ENCODE results near the gene SLCO2B1.

The SLCO2B1 gene

DNA sequence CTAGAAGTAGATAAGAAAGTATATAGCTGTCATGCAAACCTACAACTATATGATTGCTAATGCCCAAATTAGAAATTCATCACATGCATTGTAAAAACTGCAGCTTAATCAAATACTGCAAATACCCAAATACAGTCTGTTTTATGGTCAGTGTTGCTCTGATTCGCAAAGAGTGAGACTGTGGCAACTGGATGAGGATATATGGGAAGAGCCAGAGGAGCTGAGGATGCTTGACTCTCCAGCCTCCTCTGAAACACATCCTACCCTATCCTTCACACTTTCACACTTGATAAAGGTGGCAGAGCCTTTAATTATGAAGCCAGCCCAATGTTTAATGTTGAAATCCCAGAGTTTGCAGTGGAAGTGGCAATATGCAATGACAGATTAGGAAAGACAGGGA, 32.3 kb upstream of the SLCO2B1 start:
- H3K27me3 ChIP-seq = no peaks in the 10 kb centered on the region
- H4K20me1 ChIP-seq = no peaks in the 10 kb centered on the region
- no peak overlapping the region for H3K27ac ChIP-seq
- no peaks in the 10 kb centered on the region for H3K4me1 ChIP-seq
- H3K36me3 ChIP-seq = no peaks in the 10 kb centered on the region
- no peak for TF ChIP-seq Cebpa-rat (IDR thresholded peaks at IDR 0.05)
- H3K4me3 ChIP-seq = no peak overlapping the region
- no peak overlapping the region for H3K4me2 ChIP-seq
- peaks cover 36 to 53% (median 42%) of the 10 kb centered on the region in 11 experiments for H3K9me3 ChIP-seq (replicated peaks in 1 of 11)
- H3K9ac ChIP-seq = no peak overlapping the region

DNA sequence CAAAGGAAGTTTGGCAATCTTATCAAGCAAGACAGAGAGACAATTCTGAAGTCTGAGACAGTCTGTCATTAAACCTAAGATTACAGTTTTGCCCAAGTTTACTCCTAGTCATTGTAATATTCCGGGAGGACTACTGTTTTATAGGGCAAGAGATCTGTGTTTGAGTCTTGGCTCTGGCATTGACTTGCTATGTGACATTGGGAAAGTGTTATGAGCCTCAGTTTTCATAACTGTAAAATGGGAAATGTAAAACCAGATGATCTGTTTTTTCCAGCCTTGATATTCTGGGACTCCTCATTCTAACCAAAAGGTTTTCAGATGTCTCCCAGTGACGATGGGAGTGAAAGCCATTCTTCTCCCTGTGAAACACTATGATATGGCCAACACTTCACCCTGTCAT, 24.3 kb upstream of the SLCO2B1 start:
- Histone ChIP-seq H3K9ac (no peak overlapping the region), H3K27ac (no peak overlapping the region), H4K20me1 (no peaks in the 10 kb centered on the region), H3K4me3 (no peak overlapping the region), H3K36me3 (no peaks in the 10 kb centered on the region), H3K4me1 (no peaks in the 10 kb centered on the region), H3K9me3 (replicated peaks in 1 of 11) (peaks cover 10 to 19% (median 16%) of the 10 kb centered on the region in 11 experiments; a peak in 21 of 22 replicates), H3K27me3 (no peaks in the 10 kb centered on the region), H3K4me2 (no peak overlapping the region)
- TF ChIP-seq Cebpa-rat (IDR thresholded peaks at IDR 0.05) = no peak

- TF ChIP-seq Cebpa-rat (IDR thresholded peaks at IDR 0.05) = no peak
- no peaks in the 10 kb centered on the region for H3K27me3 ChIP-seq
- no peaks in the 10 kb centered on the region for H3K4me1 ChIP-seq
- H4K20me1 ChIP-seq = no peaks in the 10 kb centered on the region
- H3K27ac ChIP-seq = no peak overlapping the region
- no peaks in the 10 kb centered on the region for H3K36me3 ChIP-seq
- no peak overlapping the region for H3K9ac ChIP-seq
- no peak overlapping the region for H3K4me2 ChIP-seq
- peaks cover 10 to 19% (median 16%) of the 10 kb centered on the region in 11 experiments; a peak in 21 of 22 replicates for H3K9me3 ChIP-seq (replicated peaks in 1 of 11)
- no peak overlapping the region for H3K4me3 ChIP-seq
Measured at GRCh38 chr11:75132080-75132479, 18.8 kb upstream of the SLCO2B1 start.

GRCh38 chr11:75133976-75134375, 16.9 kb upstream of the SLCO2B1 start:
- no peaks in the 10 kb centered on the region for H4K20me1 ChIP-seq
- no peaks in the 10 kb centered on the region for H3K36me3 ChIP-seq
- no peak overlapping the region for H3K27ac ChIP-seq
- no peaks in the 10 kb centered on the region for H3K27me3 ChIP-seq
- TF ChIP-seq Cebpa-rat (IDR thresholded peaks at IDR 0.05) = no peak
- no peak overlapping the region for H3K4me2 ChIP-seq
- H3K4me1 ChIP-seq = no peaks in the 10 kb centered on the region
- H3K9ac ChIP-seq = no peak overlapping the region
- peaks cover 4 to 9% (median 7%) of the 10 kb centered on the region in 11 experiments; a peak in 19 of 22 replicates for H3K9me3 ChIP-seq (replicated peaks in 1 of 11)
- H3K4me3 ChIP-seq = no peak overlapping the region

GRCh38 chr11:75135021-75135650, 15.8 kb upstream of the SLCO2B1 start:
- no peak overlapping the region for H3K4me2 ChIP-seq
- H3K27ac ChIP-seq = no peak overlapping the region
- no peak overlapping the region for H3K9ac ChIP-seq
- no peak for TF ChIP-seq Cebpa-rat (IDR thresholded peaks at IDR 0.05)
- no peaks in the 10 kb centered on the region for H4K20me1 ChIP-seq
- H3K4me1 ChIP-seq = no peaks in the 10 kb centered on the region
- no peaks in the 10 kb centered on the region for H3K27me3 ChIP-seq
- H3K4me3 ChIP-seq = no peak overlapping the region
- no peaks in the 10 kb centered on the region for H3K36me3 ChIP-seq
- H3K9me3 ChIP-seq (replicated peaks in 1 of 11) = no peaks in the 10 kb centered on the region

DNA sequence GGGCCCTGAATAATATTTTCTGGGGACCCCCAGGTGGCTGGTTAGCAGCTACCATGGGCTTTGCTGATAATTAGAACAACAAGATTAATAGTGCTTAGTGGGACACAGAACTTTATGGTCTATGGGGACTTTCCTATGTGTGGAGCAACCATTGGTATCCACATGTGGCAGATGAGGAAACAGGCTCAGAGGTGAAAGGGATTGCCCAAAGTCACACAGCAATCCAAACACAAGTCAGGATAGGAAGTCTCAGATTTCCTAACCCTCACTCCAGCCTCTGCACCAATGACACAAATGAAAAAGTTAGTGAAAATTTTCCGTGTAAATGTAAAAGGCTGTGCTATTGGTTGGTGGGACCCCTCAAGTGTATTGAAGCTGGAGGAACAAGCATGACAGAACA, 15.3 kb upstream of the SLCO2B1 start:
- H4K20me1 ChIP-seq = no peaks in the 10 kb centered on the region
- TF ChIP-seq Cebpa-rat (IDR thresholded peaks at IDR 0.05) = no peak
- H3K9ac ChIP-seq = no peak overlapping the region
- no peak overlapping the region for H3K27ac ChIP-seq
- no peak overlapping the region for H3K4me2 ChIP-seq
- no peak overlapping the region for H3K4me3 ChIP-seq
- H3K36me3 ChIP-seq = no peaks in the 10 kb centered on the region
- peaks cover under 1 to 4% (median 2%) of the 10 kb centered on the region in 10 experiments; a peak in 15 of 20 replicates for H3K4me1 ChIP-seq
- H3K27me3 ChIP-seq = no peaks in the 10 kb centered on the region
- no peaks in the 10 kb centered on the region for H3K9me3 ChIP-seq (replicated peaks in 1 of 11)

DNA sequence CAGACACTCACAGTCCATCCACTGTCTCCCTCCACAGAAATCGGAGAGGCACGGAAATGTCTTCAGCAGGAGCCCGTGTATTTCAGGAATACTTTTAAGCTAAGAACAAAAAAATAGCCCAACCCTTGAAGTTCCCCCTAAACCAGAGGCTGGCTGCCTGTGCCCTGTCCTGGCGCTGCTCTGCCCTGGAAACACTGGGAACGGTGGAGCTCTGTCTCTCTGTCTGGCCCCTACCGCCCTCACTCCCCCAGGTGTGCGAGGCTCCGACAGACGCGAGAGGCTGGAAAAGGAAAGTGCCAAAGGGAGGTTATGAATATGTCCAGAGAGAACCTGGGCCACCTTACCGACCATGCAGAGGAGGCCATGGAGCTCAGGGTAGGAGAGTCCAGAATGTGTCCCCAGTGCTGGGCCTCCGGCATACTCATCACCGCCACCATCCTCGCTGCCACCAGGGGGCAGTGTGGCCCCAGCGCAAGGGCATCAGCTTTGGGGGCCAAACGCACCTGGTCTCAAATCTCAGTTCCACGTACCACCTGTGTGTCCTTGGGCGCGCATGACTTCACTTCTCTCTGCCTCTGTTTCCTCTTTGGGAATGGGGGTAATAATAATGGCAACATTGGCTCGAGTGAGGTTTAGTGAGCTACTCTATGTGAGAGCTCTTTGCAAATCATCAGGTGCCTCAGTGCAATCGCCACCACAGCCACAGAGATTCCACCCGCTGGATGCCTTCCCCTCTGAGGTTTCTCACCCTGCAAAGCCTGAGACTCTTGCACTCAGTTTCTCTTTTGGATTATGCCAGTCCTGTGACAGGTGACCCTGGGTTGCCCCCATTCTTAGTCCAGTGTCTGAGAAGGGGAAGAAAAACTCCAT, 10.4 kb upstream of the SLCO2B1 start:
- Histone ChIP-seq H3K9ac (no peak overlapping the region), H3K27me3 (no peaks in the 10 kb centered on the region), H3K4me1 (peaks cover 46 to 52% (median 48%) of the 10 kb centered on the region in 10 experiments), H3K27ac (no peak overlapping the region), H3K4me3 (no peak overlapping the region), H3K36me3 (no peaks in the 10 kb centered on the region), H4K20me1 (peaks cover 0 to 6% (median 0%) of the 10 kb centered on the region in 11 experiments; a peak in 2 of 22 replicates), H3K9me3 (replicated peaks in 1 of 11) (no peaks in the 10 kb centered on the region), H3K4me2 (peak overlapping the region in 10 of 11 experiments; percentile 7 to 94 (median 38); a peak in 16 of 22 replicates)
- no peak for TF ChIP-seq Cebpa-rat (IDR thresholded peaks at IDR 0.05)

GRCh38 chr11:75141166-75141565, 9.7 kb upstream of the SLCO2B1 start:
- H3K4me2 ChIP-seq = peak overlapping the region in 10 of 11 experiments; percentile 7 to 94 (median 38); a peak in 13 of 22 replicates

DNA sequence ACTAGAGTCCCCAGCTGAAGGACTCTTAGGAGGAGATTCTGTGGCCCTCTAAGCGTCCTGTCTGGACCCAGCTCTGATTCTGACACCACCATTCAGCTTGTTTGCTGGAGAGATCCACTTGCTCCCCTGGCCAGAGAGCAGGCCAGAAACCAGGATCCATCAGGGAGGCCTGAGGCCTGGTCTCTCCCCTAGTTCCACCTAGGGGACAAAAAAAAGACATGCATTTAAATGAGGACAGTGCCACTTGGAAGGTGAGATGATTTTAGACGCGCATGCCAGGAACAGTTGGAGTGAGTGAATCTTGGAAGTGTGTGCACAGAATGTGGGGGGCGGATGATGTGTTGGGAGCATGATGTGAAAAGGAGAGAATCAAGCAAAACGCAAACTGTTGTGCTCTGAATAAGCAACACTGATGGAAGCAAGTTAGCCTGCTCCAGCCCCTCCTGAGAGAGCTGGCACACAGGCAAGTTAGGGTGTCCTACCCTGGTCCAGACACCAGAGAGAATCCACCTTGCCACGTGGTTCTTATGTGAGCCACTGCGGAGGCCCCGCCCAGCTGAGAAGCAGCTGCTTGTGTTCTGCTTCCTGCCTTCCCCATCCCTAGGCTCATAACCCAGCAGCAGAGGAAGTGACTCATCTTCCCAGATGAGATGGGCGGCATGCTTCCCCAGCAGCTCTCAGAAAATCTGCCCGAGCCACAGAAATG, 8.0 kb upstream of the SLCO2B1 start:
- no peak for TF ChIP-seq Cebpa-rat (IDR thresholded peaks at IDR 0.05)
- peak overlapping the region in 6 of 11 experiments; percentile 17 to 70 (median 52); a peak in 7 of 22 replicates for H3K9ac ChIP-seq
- no peaks in the 10 kb centered on the region for H3K27me3 ChIP-seq
- peak overlapping the region in 9 of 11 experiments; percentile 40 to 78 (median 61); a peak in 15 of 22 replicates for H3K27ac ChIP-seq
- H3K4me3 ChIP-seq = no peak overlapping the region
- no peaks in the 10 kb centered on the region for H3K36me3 ChIP-seq
- H3K4me2 ChIP-seq = peak overlapping the region; percentile 78 to 94 (median 92)
- no peaks in the 10 kb centered on the region for H3K9me3 ChIP-seq (replicated peaks in 1 of 11)
- peaks cover 0 to 6% (median 0%) of the 10 kb centered on the region in 11 experiments; a peak in 2 of 22 replicates for H4K20me1 ChIP-seq
- H3K4me1 ChIP-seq = peaks cover 68 to 74% (median 72%) of the 10 kb centered on the region in 10 experiments

More at GRCh38 chr11:75141166-75141565, 9.7 kb upstream of the SLCO2B1 start:
- Histone ChIP-seq H3K4me1 (peaks cover 52 to 59% (median 55%) of the 10 kb centered on the region in 10 experiments), H3K36me3 (no peaks in the 10 kb centered on the region), H3K27me3 (no peaks in the 10 kb centered on the region), H3K27ac (no peak overlapping the region), H3K9ac (no peak overlapping the region), H3K4me3 (no peak overlapping the region), H4K20me1 (peaks cover 0 to 6% (median 0%) of the 10 kb centered on the region in 11 experiments; a peak in 2 of 22 replicates), H3K9me3 (replicated peaks in 1 of 11) (no peaks in the 10 kb centered on the region)
- no peak for TF ChIP-seq Cebpa-rat (IDR thresholded peaks at IDR 0.05)
